NCI-H1417 (cell line): ENCODE data around the gene DCAF15.
"Not testable (repeated sequence)": the region's sequence is repeated elsewhere in the genome, so short reads cannot be mapped to it uniquely, and the experiment has no call there.

Source experiments
- DNase-seq, 3 experiments: peaks; one replicate each; lab custom pipeline; 2025; lab: John Stamatoyannopoulos, UW

The DCAF15 gene

GRCh38 chr19:13959962-13960862, 7.9 kb downstream of the DCAF15 start:
- peak in 1 of 3 experiments; percentile 11 for DNase-seq

- DNase-seq: no peak
Observed at GRCh38 chr19:13960863-13961784, 8.8 kb downstream of the DCAF15 start.

- no peak for DNase-seq
Observed at GRCh38 chr19:13961826-13962698, 9.8 kb downstream of the DCAF15 start.

GRCh38 chr19:13962699-13963602, 10.6 kb downstream of the DCAF15 start:
- no peak for DNase-seq

GRCh38 chr19:13963603-13964105, 11.3 kb downstream of the DCAF15 start:
- DNase-seq: no peak

- DNase-seq: no peak
Observed at GRCh38 chr19:13964776-13965175, 12.5 kb downstream of the DCAF15 start.

- no peak for DNase-seq
Observed at GRCh38 chr19:13965377-13965896, 13.1 kb downstream of the DCAF15 start.

GRCh38 chr19:13965926-13966683, 13.8 kb downstream of the DCAF15 start:
- DNase-seq: no peak

- no peak for DNase-seq
Observed at GRCh38 chr19:13966684-13967128, 14.4 kb downstream of the DCAF15 start.

- not testable (repeated sequence) for DNase-seq
Observed at GRCh38 chr19:13967206-13967605, 14.9 kb downstream of the DCAF15 start.

GRCh38 chr19:13968383-13968935, 16.1 kb downstream of the DCAF15 start:
- no peak for DNase-seq

- DNase-seq: no peak
Observed at GRCh38 chr19:13968999-13969398, 16.7 kb downstream of the DCAF15 start.

- no peak for DNase-seq
Observed at GRCh38 chr19:13969897-13970296, 17.6 kb downstream of the DCAF15 start.

GRCh38 chr19:13971868-13972267, 19.6 kb downstream of the DCAF15 start:
- not testable (repeated sequence) for DNase-seq

GRCh38 chr19:13972368-13973155, 20.3 kb downstream of the DCAF15 start:
- no peak for DNase-seq

- DNase-seq: not testable (repeated sequence)
Observed at GRCh38 chr19:13973479-13973878, 21.2 kb downstream of the DCAF15 start.

GRCh38 chr19:13974073-13974472, 21.8 kb downstream of the DCAF15 start:
- DNase-seq: peak; percentile 30 to 39 (median 36)

GRCh38 chr19:13975870-13976269, 23.6 kb downstream of the DCAF15 start:
- DNase-seq: no peak
